BLaER1 treated with 17β-estradiol and CSF1 and Interleukin-3, amounts not matched to agents 10 nM and 100 nM (cell line): ENCODE measurements around the gene DRD4.

ENCODE experiments used
- H3K27ac ChIP-seq, 11 experiments: shearing (Covaris generic); formaldehyde crosslinking; 2 replicates each; pipeline ENCODE4 v1.8.1; 2022
- H3K27me3 ChIP-seq, 11 experiments: shearing (Covaris generic); formaldehyde crosslinking; 2 replicates each; pipeline ENCODE4 v1.8.1; 2022
- H3K36me3 ChIP-seq, 11 experiments: shearing (Covaris generic); formaldehyde crosslinking; 2 replicates each; pipeline ENCODE4 v1.8.1; 2022
- H3K4me1 ChIP-seq, 10 experiments: shearing (Covaris generic); formaldehyde crosslinking; 2 replicates each; pipeline ENCODE4 v1.8.1; 2022
- H3K4me2 ChIP-seq, 11 experiments: shearing (Covaris generic); formaldehyde crosslinking; 2 replicates each; pipeline ENCODE4 v1.8.1; 2022
- H3K4me3 ChIP-seq, 10 experiments: shearing (Covaris generic); formaldehyde crosslinking; 2 replicates each; pipeline ENCODE4 v1.8.1; 2022
- H3K9ac ChIP-seq, 11 experiments: shearing (Covaris generic); formaldehyde crosslinking; 2 replicates each; pipeline ENCODE4 v1.8.1; 2022
- H3K9me3 ChIP-seq, 11 experiments: shearing (Covaris generic); formaldehyde crosslinking; replicated peaks in 1 of 11; 2 replicates each; pipeline ENCODE4 v1.8.1; 2022
- H4K20me1 ChIP-seq, 11 experiments: shearing (Covaris generic); formaldehyde crosslinking; 2 replicates each; pipeline ENCODE4 v1.8.1; 2022
- Cebpa-rat ChIP-seq, 11 experiments: shearing (Covaris generic); IDR thresholded peaks; 2 replicates each; pipeline ENCODE4 v1.8.1; 2022

DRD4 gene

DNA sequence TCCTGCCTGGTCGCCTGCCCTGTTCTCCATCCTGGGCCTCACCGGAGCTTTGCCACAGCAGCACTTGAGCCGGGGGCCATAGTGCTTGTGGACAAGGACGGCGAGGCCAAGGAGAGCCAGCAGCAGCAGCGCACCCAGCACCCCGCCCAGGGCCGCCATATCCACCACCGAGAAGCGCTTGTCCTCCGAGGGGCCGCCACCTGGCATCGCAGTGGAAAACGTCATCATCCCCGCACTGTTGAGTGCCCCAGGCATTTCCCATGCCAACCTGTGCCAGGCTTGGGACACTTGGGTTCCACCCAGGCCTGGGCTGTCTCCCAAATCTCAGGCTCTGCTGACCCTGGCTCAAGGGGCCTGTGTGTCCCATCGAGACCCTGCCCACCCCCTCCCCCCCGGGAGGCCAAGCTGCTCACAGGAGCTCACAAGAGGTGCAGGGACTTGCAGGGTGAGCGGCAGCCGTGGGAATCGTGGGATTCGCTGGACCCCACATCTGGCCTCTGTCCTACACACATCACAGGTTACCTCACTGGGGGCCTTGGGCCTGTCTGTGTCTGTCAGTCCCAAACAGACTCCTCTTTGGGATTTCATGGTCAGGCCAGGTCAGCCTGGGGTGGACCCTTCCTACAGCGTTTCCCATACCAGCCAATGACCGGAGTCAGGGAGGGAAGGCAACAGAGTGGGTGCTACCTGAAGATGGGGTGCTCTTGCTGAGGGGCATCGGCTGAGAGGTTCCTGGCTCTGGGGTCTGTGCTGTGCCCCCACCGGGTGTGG, 19.0 kb upstream of the DRD4 start:
- Histone ChIP-seq H3K27me3 (no peaks in the 10 kb centered on the region), H4K20me1 (peaks cover 12 to 72% (median 36%) of the 10 kb centered on the region in 11 experiments), H3K36me3 (peaks cover 7 to 41% (median 27%) of the 10 kb centered on the region in 11 experiments), H3K4me3 (no peak overlapping the region), H3K9me3 (no peaks in the 10 kb centered on the region), H3K27ac (peak overlapping the region in 4 of 11 experiments; percentile 12 to 97 (median 62); a peak in 1 of 22 replicates), H3K4me2 (no peak overlapping the region), H3K9ac (0 out of 22 replicates have a peak overlapping the region, but pooled peaks of 1 of the 11 experiments have one; percentile 88), H3K4me1 (peaks cover 29 to 49% (median 37%) of the 10 kb centered on the region in 10 experiments)
- TF ChIP-seq Cebpa-rat (IDR thresholded peaks at IDR 0.05): no peak

DNA sequence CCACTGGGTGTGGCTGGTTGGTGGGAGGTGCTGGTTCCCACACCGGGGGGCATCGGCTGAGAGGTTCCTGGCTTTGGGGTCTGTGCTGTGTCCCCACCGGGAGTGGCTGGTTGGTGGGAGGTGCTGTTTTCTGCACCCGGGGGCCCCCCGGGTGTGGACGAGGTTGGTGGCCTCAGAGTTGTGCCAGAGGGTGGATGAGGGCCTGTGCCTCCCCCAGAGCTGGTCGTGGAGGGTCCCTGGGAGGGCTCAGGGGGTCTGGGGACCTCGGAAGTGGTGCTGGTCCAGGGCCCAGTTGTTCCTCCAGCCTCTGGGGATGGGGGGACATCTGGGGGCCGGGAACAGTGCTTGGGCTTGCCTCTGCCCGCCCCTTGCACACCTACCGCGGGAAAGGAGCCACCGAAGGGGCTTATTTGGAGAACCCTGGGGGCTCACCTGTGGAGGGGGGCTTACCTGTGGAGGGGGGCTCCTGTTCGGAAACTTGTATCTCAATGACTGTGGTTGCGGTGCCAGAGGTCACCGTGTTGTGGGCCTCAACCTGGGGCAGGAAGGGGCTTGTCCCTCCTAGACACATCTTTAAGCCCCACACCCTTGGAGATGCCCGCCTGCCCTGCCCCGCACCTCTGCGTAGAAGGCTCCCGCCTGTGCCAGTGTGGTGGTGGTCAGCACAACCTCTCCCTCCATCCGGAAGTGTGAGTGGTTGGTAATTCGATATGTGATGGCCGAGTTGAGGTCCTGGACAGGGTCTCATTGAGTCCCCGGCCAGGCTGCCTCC, 18.0 kb upstream of the DRD4 start:
- peaks cover 0 to 2% (median 0%) of the 10 kb centered on the region in 11 experiments; a peak in 2 of 22 replicates for H3K27me3 ChIP-seq
- H3K4me3 ChIP-seq: no peak overlapping the region
- peaks cover 26 to 42% (median 30%) of the 10 kb centered on the region in 10 experiments for H3K4me1 ChIP-seq
- H3K4me2 ChIP-seq: no peak overlapping the region
- H4K20me1 ChIP-seq: peaks cover 5 to 69% (median 27%) of the 10 kb centered on the region in 11 experiments; a peak in 20 of 22 replicates
- H3K27ac ChIP-seq: 0 out of 22 replicates have a peak overlapping the region, but pooled peaks of 1 of the 11 experiments have one; percentile 12
- H3K9me3 ChIP-seq: no peaks in the 10 kb centered on the region
- TF ChIP-seq Cebpa-rat (IDR thresholded peaks at IDR 0.05): no peak
- no peak overlapping the region; a peak in 1 of 22 replicates for H3K9ac ChIP-seq
- peaks cover 4 to 34% (median 22%) of the 10 kb centered on the region in 11 experiments; a peak in 19 of 22 replicates for H3K36me3 ChIP-seq

DNA sequence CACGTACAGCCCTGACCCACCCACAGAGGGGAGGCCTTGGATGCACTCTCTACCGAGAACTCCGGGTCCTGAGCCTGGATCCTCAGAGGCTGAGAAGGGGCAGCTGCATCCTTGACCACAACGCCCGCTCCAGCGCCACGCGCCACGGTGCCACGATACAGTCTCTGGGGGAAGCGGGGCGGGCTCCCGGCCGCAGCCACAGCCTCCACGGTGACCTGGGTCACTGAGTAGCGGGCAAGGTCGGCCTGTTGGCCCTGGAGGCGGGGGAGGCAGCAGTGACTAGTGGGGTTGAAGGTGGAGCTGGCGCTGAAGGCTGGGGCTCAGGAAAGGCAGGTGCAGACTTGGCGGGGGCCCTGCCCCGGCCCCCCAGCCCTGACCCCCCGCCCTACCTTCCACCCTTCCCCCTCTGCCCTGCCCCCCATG, 17.4 kb upstream of the DRD4 start:
- no peak overlapping the region for H3K27ac ChIP-seq
- no peak overlapping the region for H3K9ac ChIP-seq
- no peaks in the 10 kb centered on the region for H3K9me3 ChIP-seq
- H3K4me2 ChIP-seq: no peak overlapping the region
- peaks cover 0 to 8% (median 5%) of the 10 kb centered on the region in 11 experiments; a peak in 16 of 22 replicates for H3K27me3 ChIP-seq
- H4K20me1 ChIP-seq: peaks cover 5 to 68% (median 21%) of the 10 kb centered on the region in 11 experiments; a peak in 20 of 22 replicates
- peaks cover 3 to 28% (median 16%) of the 10 kb centered on the region in 11 experiments; a peak in 18 of 22 replicates for H3K36me3 ChIP-seq
- no peak for TF ChIP-seq Cebpa-rat (IDR thresholded peaks at IDR 0.05)
- H3K4me3 ChIP-seq: no peak overlapping the region
- peaks cover 21 to 36% (median 24%) of the 10 kb centered on the region in 10 experiments for H3K4me1 ChIP-seq

DNA sequence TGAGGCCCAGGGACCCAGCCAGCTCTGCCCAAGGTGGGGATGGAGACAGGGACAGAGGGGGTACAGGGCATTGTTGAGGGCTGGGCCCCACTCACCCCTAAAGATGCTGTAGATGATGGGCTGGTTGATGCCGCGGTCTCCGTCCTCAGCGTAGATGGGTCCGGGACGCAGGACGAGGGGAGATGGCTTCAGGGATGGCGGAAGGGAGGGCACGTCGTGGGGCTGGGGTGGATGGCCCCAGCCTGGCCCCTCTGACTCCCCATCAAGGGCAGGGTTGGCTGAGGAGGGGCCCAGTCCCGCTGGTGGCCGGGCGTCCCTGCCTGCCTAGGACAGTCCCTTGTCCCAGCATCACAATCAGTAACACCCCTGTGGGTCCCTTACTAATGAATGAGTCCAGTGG, 16.9 kb upstream of the DRD4 start:
- H3K4me1 ChIP-seq: peaks cover 17 to 34% (median 22%) of the 10 kb centered on the region in 10 experiments
- no peak overlapping the region for H3K27ac ChIP-seq
- no peak for TF ChIP-seq Cebpa-rat (IDR thresholded peaks at IDR 0.05)

DNA sequence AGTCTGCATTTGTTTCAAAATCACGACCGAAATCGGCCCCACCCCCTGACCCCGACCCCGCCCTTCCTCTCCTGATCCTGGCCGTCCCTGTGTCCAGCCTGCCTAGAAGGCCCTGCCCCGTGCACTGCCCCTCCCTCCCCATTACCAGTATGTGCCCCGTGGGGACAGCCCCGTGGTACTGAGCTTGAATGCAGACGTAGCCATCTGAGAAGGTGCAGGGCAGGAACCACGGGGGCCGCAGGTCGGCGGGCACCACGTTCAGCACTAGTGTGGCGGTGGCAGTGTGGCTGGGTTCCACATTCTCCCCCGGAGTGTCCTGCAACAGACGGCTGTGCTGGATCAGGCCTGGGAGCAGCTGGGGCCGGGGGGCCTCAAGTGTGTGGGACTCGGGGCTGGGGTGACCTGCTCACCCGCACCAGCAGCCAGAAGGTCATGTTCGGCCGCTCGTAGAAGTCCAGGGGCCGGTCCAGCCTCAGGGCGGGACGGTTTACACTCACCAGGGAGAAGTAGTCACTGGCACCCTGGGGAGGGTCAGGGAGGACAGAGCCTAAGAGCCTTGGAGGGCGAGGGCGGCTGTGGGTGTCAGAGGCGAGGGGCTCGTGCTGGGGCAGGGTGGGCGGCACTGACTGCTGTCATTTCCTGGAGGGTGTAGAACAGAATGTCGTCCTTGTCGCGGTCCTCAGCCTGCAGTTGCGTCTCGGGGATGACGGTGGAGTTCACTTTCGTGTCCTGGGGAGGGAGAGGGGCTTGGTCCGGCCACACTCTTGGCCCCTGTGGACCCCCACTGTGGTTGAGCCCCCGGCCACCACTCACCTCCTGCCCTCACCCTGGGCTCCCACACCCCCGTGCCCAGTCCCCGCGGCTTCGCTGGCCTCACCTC, 15.9 kb upstream of the DRD4 start:
- Histone ChIP-seq H3K4me1 (peaks cover 22 to 36% (median 23%) of the 10 kb centered on the region in 10 experiments), H3K27ac (no peak overlapping the region), H3K27me3 (peaks cover 14 to 23% (median 21%) of the 10 kb centered on the region in 11 experiments), H3K4me2 (peak overlapping the region in 2 of 11 experiments; percentile 48 to 57; a peak in 4 of 22 replicates), H3K9me3 (no peaks in the 10 kb centered on the region), H3K9ac (no peak overlapping the region), H3K4me3 (no peak overlapping the region), H4K20me1 (peaks cover 12 to 74% (median 20%) of the 10 kb centered on the region in 11 experiments; a peak in 16 of 22 replicates), H3K36me3 (peaks cover 0 to 22% (median 10%) of the 10 kb centered on the region in 11 experiments; a peak in 10 of 22 replicates)
- no peak for TF ChIP-seq Cebpa-rat (IDR thresholded peaks at IDR 0.05)

More for the DNA sequence above, 16.9 kb upstream of the DRD4 start:
- Histone ChIP-seq H3K9me3 (no peaks in the 10 kb centered on the region), H3K27me3 (peaks cover 5 to 14% (median 11%) of the 10 kb centered on the region in 11 experiments), H3K4me3 (no peak overlapping the region), H3K4me2 (peak overlapping the region in 4 of 11 experiments; percentile 18 to 57 (median 40); a peak in 5 of 22 replicates), H3K9ac (no peak overlapping the region), H4K20me1 (peaks cover 7 to 68% (median 17%) of the 10 kb centered on the region in 11 experiments; a peak in 20 of 22 replicates), H3K36me3 (peaks cover 0 to 22% (median 10%) of the 10 kb centered on the region in 11 experiments; a peak in 11 of 22 replicates)

DNA sequence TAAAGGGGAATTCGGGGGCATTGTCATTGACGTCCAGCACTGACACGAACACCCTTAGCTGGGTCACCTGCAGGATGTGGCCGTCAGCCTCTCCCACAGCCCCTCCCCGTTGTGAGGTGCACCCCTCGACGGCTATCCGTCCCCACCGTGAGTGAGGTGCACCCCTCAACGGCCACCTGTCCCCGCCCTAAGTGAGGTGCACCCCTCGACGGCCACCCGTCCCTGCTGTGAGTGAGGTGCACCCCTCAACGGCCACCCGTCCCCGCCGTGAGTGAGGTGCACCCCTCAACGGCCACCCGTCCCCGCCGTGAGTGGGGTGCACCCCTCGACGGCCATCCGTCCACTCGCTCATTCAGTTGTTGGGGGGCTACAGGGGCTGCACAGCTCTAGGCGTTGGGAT, 15.2 kb upstream of the DRD4 start:
- Histone ChIP-seq H3K4me2 (no peak overlapping the region), H3K9me3 (no peaks in the 10 kb centered on the region), H3K4me1 (peaks cover 16 to 29% (median 17%) of the 10 kb centered on the region in 10 experiments), H3K9ac (no peak overlapping the region), H3K27ac (no peak overlapping the region), H3K27me3 (peaks cover 21 to 29% (median 27%) of the 10 kb centered on the region in 11 experiments), H4K20me1 (peaks cover 12 to 73% (median 20%) of the 10 kb centered on the region in 11 experiments; a peak in 16 of 22 replicates), H3K4me3 (no peak overlapping the region), H3K36me3 (peaks cover 0 to 22% (median 10%) of the 10 kb centered on the region in 11 experiments; a peak in 10 of 22 replicates)
- no peak for TF ChIP-seq Cebpa-rat (IDR thresholded peaks at IDR 0.05)

DNA sequence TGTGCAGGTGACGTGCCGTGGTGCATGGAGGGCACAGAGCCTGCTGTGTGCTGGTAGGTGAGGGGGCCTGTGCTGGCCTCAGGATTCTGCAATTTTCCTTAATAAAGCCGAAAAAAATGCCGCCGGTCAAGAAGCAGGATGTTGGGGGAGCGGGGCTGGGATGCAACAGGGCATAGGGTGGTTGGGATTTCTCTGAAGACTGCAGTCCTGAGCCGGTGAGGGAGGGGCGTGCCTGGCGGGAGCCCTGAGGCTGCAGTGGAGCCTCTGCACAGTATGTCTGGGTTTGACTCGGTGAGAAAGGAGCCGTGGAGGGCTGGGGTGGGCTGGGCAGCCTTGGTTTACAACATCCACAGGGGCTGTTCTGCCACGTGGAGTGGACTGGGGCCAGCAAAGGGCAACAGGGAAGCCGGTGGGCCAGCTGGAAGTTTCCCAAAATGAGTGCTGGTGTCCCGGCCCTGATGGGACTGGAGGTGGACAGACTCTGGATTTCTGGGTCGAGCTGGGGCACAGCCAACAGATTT, 13.7 kb upstream of the DRD4 start:
- peaks cover 15 to 81% (median 26%) of the 10 kb centered on the region in 11 experiments; a peak in 19 of 22 replicates for H4K20me1 ChIP-seq
- no peak for TF ChIP-seq Cebpa-rat (IDR thresholded peaks at IDR 0.05)
- peaks cover 0 to 15% (median 4%) of the 10 kb centered on the region in 11 experiments; a peak in 8 of 22 replicates for H3K36me3 ChIP-seq
- no peak overlapping the region for H3K9ac ChIP-seq
- peaks cover 18 to 28% (median 20%) of the 10 kb centered on the region in 10 experiments for H3K4me1 ChIP-seq
- no peak overlapping the region for H3K4me3 ChIP-seq
- H3K27me3 ChIP-seq: peaks cover 32 to 43% (median 40%) of the 10 kb centered on the region in 11 experiments
- H3K4me2 ChIP-seq: no peak overlapping the region
- H3K27ac ChIP-seq: no peak overlapping the region
- H3K9me3 ChIP-seq: peaks cover 0 to 8% (median 4%) of the 10 kb centered on the region in 11 experiments; a peak in 5 of 22 replicates
